SU-DHL-6 (cell line): ENCODE data around the gene ZNF654.

Experiments
- H2AFZ ChIP-seq: fragments of 200-600 bp; sonication (generic); 2 replicates; pipeline ENCODE4 v1.6.1; 2014; ENCODE audit warnings: low read depth, mild to moderate bottlenecking, moderate library complexity, mixed read lengths, antibody characterized with exemption, low read length; ENCODE audit not compliant: severe bottlenecking
- H3F3A ChIP-seq: fragments of 200-600 bp; shearing (Covaris generic); 2 replicates; pipeline ENCODE4 v1.6.0; 2016; ENCODE audit warnings: antibody characterized with exemption, mild to moderate bottlenecking; ENCODE audit not compliant: insufficient read depth
- H3K27ac ChIP-seq: fragments of 200-600 bp; sonication (generic); 2 replicates; pipeline ENCODE4 v1.5.1; 2016; ENCODE audit warnings: low read depth, mild to moderate bottlenecking, low read length, moderate library complexity, mixed read lengths
- H3K27me3 ChIP-seq: fragments of 200-600 bp; sonication (generic), shearing (Covaris generic); 2 replicates; pipeline ENCODE4 v1.6.0; 2014; ENCODE audit warnings: mild to moderate bottlenecking, low read length
- H3K36me3 ChIP-seq: fragments of 200-600 bp; sonication (generic); 2 replicates; pipeline ENCODE4 v1.6.1; 2014; ENCODE audit warnings: mild to moderate bottlenecking, low read length, mixed read lengths
- H3K4me2 ChIP-seq: fragments of 300-600, 200-600 bp; shearing (Covaris generic), sonication (generic); 2 replicates; pipeline ENCODE4 v1.6.0; 2014; ENCODE audit warnings: low read length, low read depth, mild to moderate bottlenecking; ENCODE audit not compliant: poor library complexity, severe bottlenecking
- H3K4me3 ChIP-seq: fragments of 200-600 bp; sonication (generic); 2 replicates; pipeline ENCODE4 v1.5.1; 2014; ENCODE audit warnings: antibody characterized with exemption, low read length, mild to moderate bottlenecking, mixed read lengths; ENCODE audit not compliant: insufficient read depth, poor library complexity, severe bottlenecking
- H3K79me2 ChIP-seq: fragments of 200-600 bp; sonication (generic); 2 replicates; pipeline ENCODE4 v1.6.1; 2014; ENCODE audit warnings: mild to moderate bottlenecking, low read length, moderate library complexity; ENCODE audit not compliant: insufficient read depth
- H3K9ac ChIP-seq: fragments of 200-600 bp; sonication (generic); 2 replicates; pipeline ENCODE4 v1.7.0; 2014; ENCODE audit warnings: mild to moderate bottlenecking, low read length
- H3K9me2 ChIP-seq: fragments of 200-600 bp; sonication (generic); replicated peaks from 2 replicates; pipeline ENCODE4 v1.6.1; 2014; ENCODE audit warnings: low read length; ENCODE audit not compliant: insufficient read depth
- H3K9me3 ChIP-seq: fragments of 200-600 bp; sonication (generic); 2 replicates; pipeline ENCODE4 v1.6.1; 2014; ENCODE audit warnings: low read length, mixed read lengths; ENCODE audit not compliant: insufficient read depth
- H4K20me1 ChIP-seq: fragments of 200-600 bp; sonication (generic); 2 replicates; pipeline ENCODE4 v1.6.1; 2014; ENCODE audit warnings: low read depth, mild to moderate bottlenecking, antibody characterized with exemption, low read length, moderate library complexity, mixed read lengths
- CTCF ChIP-seq: fragments of 200-600 bp; sonication (generic); IDR thresholded peaks from one replicate; pipeline ENCODE4 v1.5.1; 2017; ENCODE audit warnings: antibody characterized with exemption, mild to moderate bottlenecking, low read length, moderate library complexity; ENCODE audit not compliant: insufficient read depth, poor library complexity, severe bottlenecking
- EZH2phosphoT487 ChIP-seq: fragments of 200-600 bp; sonication (generic), shearing (Covaris generic); conservative IDR thresholded peaks from 2 replicates; pipeline ENCODE4 v1.6.1; 2018; ENCODE audit warnings: mild to moderate bottlenecking, antibody characterized with exemption, low read length, moderate library complexity, mixed read lengths

ZNF654 gene

DNA sequence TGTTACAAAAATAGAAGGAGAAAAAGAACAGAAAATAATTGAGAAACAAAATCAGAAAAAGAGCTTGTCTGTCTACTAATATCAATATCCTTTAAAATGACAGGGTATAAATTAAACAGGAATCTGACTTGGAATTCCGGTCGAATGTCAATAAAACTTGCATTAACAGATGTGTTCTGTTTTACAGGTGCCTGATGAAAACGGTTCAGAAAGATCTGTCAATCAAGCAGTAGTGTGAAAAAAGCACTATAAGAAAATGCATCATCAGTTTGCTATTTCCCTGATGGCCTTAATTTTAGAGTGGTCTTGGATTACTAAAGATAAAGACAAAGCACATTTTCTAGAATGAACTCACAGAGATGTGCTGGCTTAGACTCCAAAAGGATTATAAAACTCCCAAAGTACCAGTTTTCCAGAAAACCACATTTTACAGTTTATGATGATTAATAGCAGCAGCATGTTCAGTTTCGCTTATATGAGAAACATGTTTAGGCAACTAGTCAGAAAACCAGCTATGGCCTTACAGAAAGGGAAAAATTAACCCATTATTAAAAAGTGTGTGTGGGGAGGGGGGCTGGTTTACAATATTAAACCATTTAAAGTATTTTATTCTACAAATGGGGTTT is 82.5 kb downstream of the ZNF654 start:
- Histone ChIP-seq H2AFZ (no peak overlapping the region), H3K9ac (no peak overlapping the region), H4K20me1 (no peaks in the 10 kb centered on the region), H3K4me3 (no peak overlapping the region), H3K9me2 (no peaks in the 10 kb centered on the region), H3K36me3 (peaks cover 24% of the 10 kb centered on the region), H3K27me3 (no peaks in the 10 kb centered on the region), H3F3A (peaks cover 14% of the 10 kb centered on the region; the same call in 1 of the 2 replicates), H3K4me2 (no peak overlapping the region), H3K27ac (no peak overlapping the region), H3K9me3 (no peaks in the 10 kb centered on the region), H3K79me2 (0 out of 2 replicates have a peak, but pooled peaks cover 6% of the 10 kb centered on the region)
- TF ChIP-seq EZH2phosphoT487 (no peak), CTCF (no peak)

DNA sequence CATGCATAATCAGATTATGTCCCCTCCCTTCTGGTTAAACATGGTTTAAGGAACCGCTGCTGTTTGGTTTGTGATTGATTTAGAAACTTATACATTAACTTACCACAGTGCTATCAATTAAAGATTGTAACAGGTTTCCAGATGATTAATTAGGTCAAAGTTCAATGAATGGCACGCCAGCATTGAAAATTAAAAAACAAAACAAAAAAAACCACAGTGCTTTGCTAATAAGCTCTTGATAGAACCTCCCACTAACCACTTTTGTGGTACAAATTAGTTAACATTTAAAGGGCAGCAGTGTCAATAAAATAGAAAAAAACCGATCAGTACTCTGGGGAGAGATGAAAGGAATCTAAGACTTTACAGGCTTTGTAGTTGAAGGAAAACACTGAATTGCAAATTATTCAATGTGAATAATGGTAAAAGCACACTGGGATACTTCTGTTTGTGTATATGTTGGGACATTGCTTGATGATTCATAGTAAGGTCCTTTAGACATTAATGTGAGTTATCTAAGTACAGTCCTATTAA is 83.1 kb downstream of the ZNF654 start:
- no peaks in the 10 kb centered on the region for H3K9me2 ChIP-seq
- H4K20me1 ChIP-seq: no peaks in the 10 kb centered on the region
- H3K9me3 ChIP-seq: no peaks in the 10 kb centered on the region
- H3K9ac ChIP-seq: no peak overlapping the region
- H3K4me2 ChIP-seq: no peak overlapping the region
- no peak overlapping the region for H2AFZ ChIP-seq
- H3K36me3 ChIP-seq: peaks cover 23% of the 10 kb centered on the region
- TF ChIP-seq CTCF (no peak), EZH2phosphoT487 (no peak)
- H3K27me3 ChIP-seq: no peaks in the 10 kb centered on the region
- H3F3A ChIP-seq: peaks cover 14% of the 10 kb centered on the region; the same call in 1 of the 2 replicates
- H3K27ac ChIP-seq: no peak overlapping the region
- H3K4me3 ChIP-seq: no peak overlapping the region
- 0 out of 2 replicates have a peak, but pooled peaks cover 6% of the 10 kb centered on the region for H3K79me2 ChIP-seq

- no peaks in the 10 kb centered on the region for H3K36me3 ChIP-seq
- no peak overlapping the region for H2AFZ ChIP-seq
- no peak for TF ChIP-seq CTCF
- TF ChIP-seq EZH2phosphoT487: no peak
- peaks cover 43% of the 10 kb centered on the region for H3K79me2 ChIP-seq
- H3K4me2 ChIP-seq: no peak overlapping the region
- no peak overlapping the region for H3K27ac ChIP-seq
- no peaks in the 10 kb centered on the region for H3K27me3 ChIP-seq
- peaks cover 5% of the 10 kb centered on the region; the same call in 1 of the 2 replicates for H4K20me1 ChIP-seq
- H3K9me3 ChIP-seq: no peaks in the 10 kb centered on the region
- no peak overlapping the region for H3K4me3 ChIP-seq
- no peaks in the 10 kb centered on the region for H3K9me2 ChIP-seq
- H3F3A ChIP-seq: peaks cover 17% of the 10 kb centered on the region; the same call in 1 of the 2 replicates
- H3K9ac ChIP-seq: no peak overlapping the region
Measured at GRCh38 chr3:88147261-88147660, 88.2 kb downstream of the ZNF654 start.
